Natural killer cell treated with Interleukin-12 subunit alpha and Interleukin-12 subunit beta and Interleukin-15 and Interleukin-18, amount 100 ng/mL, for 72 hours (primary cell): ENCODE data around the gene DCPS. TPM values are rescaled to one million over a fixed set of nuclear protein-coding genes. Genes with fewer than 3 reads are reported as not detected.
"Not testable (repeated sequence)": the region's sequence is repeated elsewhere in the genome, so short reads cannot be mapped to it uniquely, and the experiment has no call there.

Experiments used
- ATAC-seq, 2 donors: fragments of 150-1000 bp; cut with Tn5 transposase in 1 of 2; sonication (Bioruptor Pico), chemical (Tn5 transposase) in 1 of 2; 2 replicates each; pipeline ENCODE4 v1.10.0; 2021
- DNase-seq: peaks from one replicate; pipeline ENCODE4 v3.0.0; 2022; ENCODE audit warnings: low spot score
- H3K27ac Mint-ChIP-seq, 2 donors: 1 replicate in 1 of 2; 2 replicates in 1 of 2; pipeline ENCODE4 v1.8.0; 2022; ENCODE audit warnings: mixed read lengths in 2 of 2, mild to moderate bottlenecking in 1 of 2, moderate library complexity in 1 of 2
- H3K27me3 Mint-ChIP-seq, 2 donors: 1 replicate in 1 of 2; 2 replicates in 1 of 2; pipeline ENCODE4 v1.8.0; 2022; ENCODE audit warnings: mixed read lengths in 2 of 2
- H3K36me3 Mint-ChIP-seq: one replicate; pipeline ENCODE4 v1.8.0; 2022; ENCODE audit warnings: mixed read lengths
- H3K4me1 Mint-ChIP-seq, 2 donors: 1 replicate in 1 of 2; 2 replicates in 1 of 2; pipeline ENCODE4 v1.8.0; 2022; ENCODE audit warnings: low read depth in 2 of 2, mixed read lengths in 2 of 2, mild to moderate bottlenecking in 1 of 2
- H3K4me3 Mint-ChIP-seq: one replicate; pipeline ENCODE4 v1.8.0; 2022; ENCODE audit warnings: mixed read lengths
- H3K9me3 Mint-ChIP-seq: 2 replicates; pipeline ENCODE4 v1.8.0; 2022; ENCODE audit warnings: mixed read lengths
- total RNA-seq, 2 donors: library from RNA; stranded (reverse); gene quantifications; one replicate each; pipeline ENCODE4 v1.2.3, GENCODE V29; 2022

DCPS gene
- total RNA-seq, 2 donors from 2014 or later, result 32.8 to 46.7 TPM

DNA sequence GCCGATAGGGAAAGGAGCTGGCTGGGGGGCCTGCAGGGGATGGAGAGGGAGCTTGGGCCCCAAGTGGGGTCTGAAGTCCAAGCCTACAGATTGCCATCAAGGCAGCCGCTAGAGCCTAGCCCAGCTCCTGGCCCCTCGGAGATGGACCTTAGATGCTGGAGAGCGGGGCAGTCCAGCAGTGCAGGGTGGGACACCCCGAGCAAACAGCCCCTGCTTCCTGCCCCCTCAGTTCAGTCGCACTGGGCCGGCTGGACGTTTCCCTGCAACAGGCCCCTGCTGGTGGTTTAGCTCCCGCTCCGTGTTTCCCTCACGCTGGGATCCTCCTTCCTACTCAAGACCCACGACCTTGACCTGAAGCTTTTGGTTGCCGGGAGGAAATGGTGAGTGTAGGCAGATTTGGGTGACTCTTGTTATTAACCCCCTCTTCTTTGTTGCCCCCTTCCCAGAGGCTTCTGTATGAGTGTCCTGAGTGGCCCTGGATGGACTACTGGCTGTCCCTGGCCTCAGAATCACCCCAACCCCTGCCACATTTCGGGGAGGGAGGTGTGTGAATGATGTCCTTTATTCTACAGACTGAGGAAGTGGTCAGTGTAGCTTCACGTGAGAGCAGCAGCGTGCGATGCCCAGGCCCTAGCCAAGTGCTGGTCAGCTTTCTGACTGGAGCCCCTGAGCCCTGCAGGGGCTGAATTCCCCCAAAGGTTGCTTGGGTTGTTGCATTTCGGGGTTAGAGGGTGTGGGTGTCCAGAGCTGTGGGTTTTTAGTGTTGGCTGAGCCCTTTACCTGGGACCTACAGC lies 54.3 kb downstream of the DCPS start:
- Mint-ChIP-seq H3K36me3 (no peaks in the 10 kb centered on the region), H3K9me3 (no peaks in the 10 kb centered on the region)

DNA sequence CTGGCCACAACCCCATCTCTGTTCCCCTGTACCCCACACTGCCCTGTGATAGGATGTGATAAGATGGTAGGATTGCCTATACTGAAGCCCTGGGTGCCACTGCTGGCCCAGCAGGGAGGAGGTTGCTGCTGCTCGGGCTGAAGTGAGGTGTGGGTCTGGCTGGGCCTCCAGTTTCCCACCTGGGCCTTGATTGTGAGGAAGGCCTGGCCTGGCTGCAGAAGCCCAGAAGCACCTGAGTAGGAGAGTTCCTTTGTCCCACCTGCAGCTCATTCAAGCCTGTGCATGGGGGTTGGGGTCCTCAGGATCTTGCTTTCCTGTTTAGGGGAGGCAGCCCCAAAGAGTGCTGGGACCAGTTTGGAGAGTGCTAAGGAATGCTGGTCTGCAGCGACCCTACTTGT lies 54.9 kb downstream of the DCPS start:
- no peak overlapping the region for H3K27ac Mint-ChIP-seq
- DNase-seq (peak; percentile 45), ATAC-seq (no peak)
- H3K4me3 Mint-ChIP-seq, result no peak overlapping the region
- peaks cover 27 to 33% of the 10 kb centered on the region in 2 donors for H3K4me1 Mint-ChIP-seq
- H3K36me3 Mint-ChIP-seq, result no peaks in the 10 kb centered on the region
- no peaks in the 10 kb centered on the region for H3K9me3 Mint-ChIP-seq
- no peaks in the 10 kb centered on the region for H3K27me3 Mint-ChIP-seq

More for the DNA sequence above, 54.3 kb downstream of the DCPS start:
- Mint-ChIP-seq H3K27ac (peak overlapping the region in 1 of 2 donors; percentile 63), H3K4me1 (peaks cover 30 to 37% of the 10 kb centered on the region in 2 donors), H3K4me3 (peak overlapping the region; percentile 41), H3K27me3 (no peaks in the 10 kb centered on the region)
- DNase-seq (peak; percentile 55), ATAC-seq (no peak)

DNA sequence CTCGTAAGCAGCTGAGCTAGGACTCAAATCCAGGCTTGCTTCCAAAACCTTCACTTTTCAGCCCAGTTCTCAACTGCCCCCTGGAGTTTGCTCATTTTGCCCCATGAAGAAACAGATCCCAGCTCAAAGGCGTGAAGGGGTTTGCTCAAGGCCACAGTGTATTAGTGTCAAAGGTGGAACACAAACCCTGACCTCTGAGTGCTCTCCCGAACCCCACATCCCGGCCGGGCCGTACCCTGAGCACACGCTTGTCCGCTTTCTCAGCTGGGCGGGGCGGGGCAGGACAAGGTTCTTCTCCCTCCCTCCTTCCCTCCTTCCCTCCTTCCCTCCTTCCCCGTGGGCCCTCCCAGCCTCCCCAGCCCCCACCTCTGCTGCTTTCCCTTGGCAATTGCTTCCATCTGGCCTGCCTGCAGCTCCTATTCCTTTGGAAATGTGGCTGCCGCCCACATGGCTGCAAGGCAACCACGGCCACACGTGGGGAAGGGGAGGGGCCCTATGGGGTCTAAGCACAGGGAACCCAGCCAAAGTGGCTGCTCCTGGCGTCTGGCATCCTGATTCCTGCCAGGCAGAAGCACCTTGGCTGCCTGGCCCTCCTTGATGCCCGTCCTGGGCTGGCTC lies 55.7 kb downstream of the DCPS start:
- no peak overlapping the region for H3K4me3 Mint-ChIP-seq
- H3K36me3 Mint-ChIP-seq, result no peaks in the 10 kb centered on the region
- DNase-seq (peak; percentile 13), ATAC-seq (no peak)
- no peaks in the 10 kb centered on the region for H3K9me3 Mint-ChIP-seq
- peaks cover 24 to 29% of the 10 kb centered on the region in 2 donors for H3K4me1 Mint-ChIP-seq
- no peak overlapping the region for H3K27ac Mint-ChIP-seq
- H3K27me3 Mint-ChIP-seq, result no peaks in the 10 kb centered on the region

DNA sequence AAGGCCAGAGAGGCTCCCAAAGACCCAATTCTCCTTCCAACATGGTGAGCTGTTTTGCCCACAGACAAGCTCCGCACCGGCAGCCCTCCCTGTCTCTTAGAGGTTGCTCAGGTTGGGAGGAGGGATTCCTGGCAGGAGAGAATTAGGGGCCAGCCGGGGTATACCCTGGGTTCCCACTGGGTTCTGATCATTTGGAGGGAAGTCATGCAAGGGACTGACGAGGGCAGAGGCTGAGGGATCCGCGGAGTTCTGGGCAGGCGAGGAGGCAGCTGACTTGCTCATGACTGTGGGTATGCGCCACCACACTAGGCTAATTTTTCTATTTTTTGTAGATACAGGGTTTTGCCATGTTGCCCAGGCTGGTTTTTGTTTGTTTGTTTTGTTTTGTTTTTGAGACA lies 56.2 kb downstream of the DCPS start:
- Mint-ChIP-seq H3K4me1 (peaks cover 20 to 24% of the 10 kb centered on the region in 2 donors), H3K4me3 (no peak overlapping the region), H3K27me3 (no peaks in the 10 kb centered on the region), H3K27ac (no peak overlapping the region), H3K36me3 (no peaks in the 10 kb centered on the region), H3K9me3 (no peaks in the 10 kb centered on the region)
- ATAC-seq (no peak), DNase-seq (peak; percentile 16)

- DNase-seq, result peak; percentile 22
- Mint-ChIP-seq H3K27ac (no peak overlapping the region), H3K9me3 (no peaks in the 10 kb centered on the region), H3K27me3 (no peaks in the 10 kb centered on the region), H3K4me1 (peaks cover 25 to 29% of the 10 kb centered on the region in 2 donors), H3K36me3 (no peaks in the 10 kb centered on the region), H3K4me3 (no peak overlapping the region)
- ATAC-seq, result no peak
Observed at GRCh38 chr11:126361400-126361799, 57.5 kb downstream of the DCPS start.

DNA sequence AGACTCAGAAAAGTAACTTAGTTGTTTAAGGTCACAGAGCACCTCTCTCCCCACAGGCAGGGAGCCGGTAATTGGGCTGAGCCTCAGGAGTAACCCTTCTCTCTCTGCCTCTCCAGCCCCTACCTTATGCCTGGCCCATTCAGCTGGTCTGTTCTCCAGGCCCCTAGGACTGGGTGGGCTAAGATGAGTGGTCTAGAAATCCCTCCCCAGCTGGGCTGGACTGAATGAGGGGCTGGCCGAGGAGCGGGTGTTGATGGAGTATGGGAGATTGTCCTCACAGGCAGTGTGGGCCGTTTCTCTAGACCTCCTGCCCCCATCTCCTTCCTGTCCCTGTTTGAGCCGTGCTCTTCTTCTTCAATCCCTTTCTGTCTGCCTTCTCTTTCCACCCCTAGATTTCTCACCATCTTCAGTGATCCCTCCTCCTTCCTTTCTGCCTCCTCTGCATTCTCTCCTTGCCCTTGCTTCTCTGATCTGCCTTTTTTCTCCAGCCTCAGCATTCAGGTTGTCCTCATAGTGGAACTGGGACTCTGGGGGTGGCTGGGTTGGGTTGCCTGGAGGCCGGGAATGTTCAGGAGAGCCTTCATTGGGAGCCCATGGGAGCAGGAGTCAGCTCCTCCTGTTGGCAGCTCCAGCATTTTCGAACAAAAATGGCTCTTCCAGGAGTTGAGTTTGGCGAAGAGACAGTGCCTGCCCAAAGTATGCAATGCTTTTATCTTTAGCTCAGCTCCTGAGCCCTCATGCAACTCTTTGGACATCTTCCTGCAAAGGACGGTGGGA lies 59.2 kb downstream of the DCPS start:
- H3K27me3 Mint-ChIP-seq, result no peaks in the 10 kb centered on the region
- H3K27ac Mint-ChIP-seq, result no peak overlapping the region
- H3K4me3 Mint-ChIP-seq, result no peak overlapping the region
- peaks cover 23 to 32% of the 10 kb centered on the region in 2 donors for H3K4me1 Mint-ChIP-seq
- H3K36me3 Mint-ChIP-seq, result no peaks in the 10 kb centered on the region
- H3K9me3 Mint-ChIP-seq, result no peaks in the 10 kb centered on the region
- ATAC-seq (no peak), DNase-seq (peak; percentile 15)

DNA sequence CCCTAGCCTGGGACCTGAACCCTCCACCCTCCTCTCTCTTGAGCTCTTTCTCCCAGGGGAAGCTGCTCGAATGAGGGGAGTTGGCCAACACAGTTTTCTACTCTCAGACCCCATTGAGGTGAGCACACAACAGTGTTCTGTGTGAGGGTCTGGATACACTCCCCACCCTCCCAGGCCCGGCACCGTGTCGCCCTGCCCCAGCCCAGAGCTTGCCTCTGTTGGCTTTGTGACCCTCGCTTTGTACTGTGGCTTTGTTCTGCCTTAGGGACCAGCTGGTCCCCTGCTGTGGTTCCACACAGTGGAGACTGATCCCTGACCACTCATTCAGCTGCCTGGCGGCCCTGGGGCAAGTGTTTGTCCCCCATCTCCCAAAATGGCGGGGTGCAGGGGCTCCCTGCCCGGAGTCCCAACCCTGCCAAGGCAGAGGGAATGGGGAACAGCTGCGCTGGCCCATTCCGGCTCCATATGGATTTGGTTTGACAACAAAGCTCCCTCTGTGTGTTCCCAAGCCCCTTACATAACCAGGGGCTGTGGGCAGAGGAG lies 59.9 kb downstream of the DCPS start:
- H3K27ac Mint-ChIP-seq, result no peak overlapping the region
- no peaks in the 10 kb centered on the region for H3K36me3 Mint-ChIP-seq
- no peaks in the 10 kb centered on the region for H3K9me3 Mint-ChIP-seq
- no peaks in the 10 kb centered on the region for H3K27me3 Mint-ChIP-seq
- no peak for ATAC-seq
- H3K4me1 Mint-ChIP-seq, result peaks cover 19 to 32% of the 10 kb centered on the region in 2 donors
- peak; percentile 42 for DNase-seq
- no peak overlapping the region for H3K4me3 Mint-ChIP-seq

GRCh38 chr11:126364735-126365134 lies 60.9 kb downstream of the DCPS start:
- H3K4me1 Mint-ChIP-seq, result peaks cover 22 to 34% of the 10 kb centered on the region in 2 donors
- H3K4me3 Mint-ChIP-seq, H3K27me3 Mint-ChIP-seq, H3K27ac Mint-ChIP-seq, ATAC-seq, H3K9me3 Mint-ChIP-seq, H3K36me3 Mint-ChIP-seq, DNase-seq: not testable (repeated sequence)

DNA sequence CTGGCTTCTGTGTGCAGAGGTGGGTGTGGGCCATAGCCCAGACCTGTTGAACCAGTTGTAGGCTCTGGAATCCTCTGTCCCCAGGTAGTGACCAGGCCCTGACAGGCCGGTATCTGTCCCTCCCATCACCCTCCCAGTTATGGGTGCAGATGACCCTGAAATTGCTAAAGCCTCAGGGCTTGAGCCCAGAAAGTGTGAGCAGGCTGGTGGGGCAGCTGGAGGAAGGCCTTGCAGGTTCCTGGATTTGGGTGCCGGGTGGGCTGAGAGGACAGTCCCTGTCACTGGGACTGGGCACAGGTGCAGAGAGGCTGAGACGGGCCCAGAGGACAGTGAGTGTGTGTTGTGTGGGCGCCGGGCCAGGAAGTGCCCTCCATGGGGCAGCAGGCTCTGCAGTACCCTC lies 61.6 kb downstream of the DCPS start:
- not testable (repeated sequence) for DNase-seq, H3K27me3 Mint-ChIP-seq, H3K4me3 Mint-ChIP-seq, H3K9me3 Mint-ChIP-seq, H3K36me3 Mint-ChIP-seq
- Mint-ChIP-seq H3K4me1 (peaks cover 29 to 38% of the 10 kb centered on the region in 2 donors), H3K27ac (peak overlapping the region in 1 of 2 donors; percentile 76)
- peak in 1 of 2 donors; percentile 12 for ATAC-seq

- H3K27ac Mint-ChIP-seq, result peak overlapping the region; percentile 49 to 76
- no peaks in the 10 kb centered on the region for H3K36me3 Mint-ChIP-seq
- H3K9me3 Mint-ChIP-seq, result no peaks in the 10 kb centered on the region
- peak overlapping the region; percentile 61 for H3K4me3 Mint-ChIP-seq
- no peaks in the 10 kb centered on the region for H3K27me3 Mint-ChIP-seq
- H3K4me1 Mint-ChIP-seq, result peaks cover 31 to 40% of the 10 kb centered on the region in 2 donors
- DNase-seq (no peak), ATAC-seq (peak in 1 of 2 donors; percentile 4)
Observed at GRCh38 chr11:126366064-126366822, 62.4 kb downstream of the DCPS start.

DNA sequence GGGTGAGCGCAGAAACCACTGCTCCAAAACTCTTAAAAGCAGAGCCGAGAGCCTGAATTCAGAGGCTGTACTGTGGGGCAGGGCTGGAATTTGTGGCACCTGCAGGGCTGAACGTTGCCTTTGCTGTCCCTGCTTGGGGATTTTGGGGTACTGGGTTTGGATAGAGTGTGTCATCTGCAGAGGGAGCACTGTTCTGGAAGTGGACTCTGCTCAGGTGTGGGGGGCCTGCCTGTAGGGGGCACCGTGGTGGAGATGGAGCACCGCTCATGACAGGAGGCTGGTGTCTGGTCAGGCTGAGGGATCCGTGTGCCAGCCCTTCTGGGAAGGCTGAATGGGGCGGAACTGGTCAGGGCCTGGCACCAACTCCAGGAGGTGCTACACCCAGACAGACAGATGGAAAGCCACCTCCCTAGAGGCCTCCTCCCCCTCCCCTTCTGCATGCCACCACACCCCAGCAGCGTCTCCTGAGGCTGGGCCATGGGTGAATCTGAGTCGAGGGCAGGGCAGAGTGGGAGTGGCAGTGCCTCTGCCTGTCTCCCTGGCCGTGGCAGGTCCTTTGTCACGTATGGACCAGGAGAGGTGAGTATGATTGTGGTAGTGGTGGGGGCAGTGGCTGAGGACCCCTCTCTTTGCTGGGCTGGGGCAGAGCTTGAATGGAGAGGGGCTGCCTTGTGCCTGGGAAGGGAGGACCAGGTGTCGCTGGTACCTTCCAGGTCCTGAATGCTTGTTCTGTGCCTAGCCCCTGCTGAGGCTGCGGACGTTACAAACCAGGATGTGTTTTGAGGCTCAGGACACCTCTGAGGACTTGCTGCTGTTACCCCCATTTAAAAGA lies 63.2 kb downstream of the DCPS start:
- H3K36me3 Mint-ChIP-seq, H3K27me3 Mint-ChIP-seq, H3K9me3 Mint-ChIP-seq, DNase-seq: not testable (repeated sequence)
- peak; percentile 15 to 34 for ATAC-seq
- peak overlapping the region; percentile 61 for H3K4me3 Mint-ChIP-seq
- peaks cover 31 to 44% of the 10 kb centered on the region in 2 donors for H3K4me1 Mint-ChIP-seq
- peak overlapping the region; percentile 49 to 76 for H3K27ac Mint-ChIP-seq

- not testable (repeated sequence) for H3K27ac Mint-ChIP-seq, ATAC-seq, H3K36me3 Mint-ChIP-seq, H3K27me3 Mint-ChIP-seq, DNase-seq, H3K4me3 Mint-ChIP-seq, H3K9me3 Mint-ChIP-seq
- peaks cover 33 to 47% of the 10 kb centered on the region in 2 donors for H3K4me1 Mint-ChIP-seq
Observed at GRCh38 chr11:126367806-126368205, 63.9 kb downstream of the DCPS start.
